ENCODE results near the gene PPM1D. TPM values are rescaled to one million over a fixed set of nuclear protein-coding genes. Genes with fewer than 3 reads are reported as not detected.

The PPM1D gene
- total RNA-seq, 1 experiment from 2014 or later: 10.4 TPM

GRCh38 chr17:60615840-60616239 lies 15.8 kb downstream of the PPM1D start:
- TF ChIP-seq, protein P1, sequence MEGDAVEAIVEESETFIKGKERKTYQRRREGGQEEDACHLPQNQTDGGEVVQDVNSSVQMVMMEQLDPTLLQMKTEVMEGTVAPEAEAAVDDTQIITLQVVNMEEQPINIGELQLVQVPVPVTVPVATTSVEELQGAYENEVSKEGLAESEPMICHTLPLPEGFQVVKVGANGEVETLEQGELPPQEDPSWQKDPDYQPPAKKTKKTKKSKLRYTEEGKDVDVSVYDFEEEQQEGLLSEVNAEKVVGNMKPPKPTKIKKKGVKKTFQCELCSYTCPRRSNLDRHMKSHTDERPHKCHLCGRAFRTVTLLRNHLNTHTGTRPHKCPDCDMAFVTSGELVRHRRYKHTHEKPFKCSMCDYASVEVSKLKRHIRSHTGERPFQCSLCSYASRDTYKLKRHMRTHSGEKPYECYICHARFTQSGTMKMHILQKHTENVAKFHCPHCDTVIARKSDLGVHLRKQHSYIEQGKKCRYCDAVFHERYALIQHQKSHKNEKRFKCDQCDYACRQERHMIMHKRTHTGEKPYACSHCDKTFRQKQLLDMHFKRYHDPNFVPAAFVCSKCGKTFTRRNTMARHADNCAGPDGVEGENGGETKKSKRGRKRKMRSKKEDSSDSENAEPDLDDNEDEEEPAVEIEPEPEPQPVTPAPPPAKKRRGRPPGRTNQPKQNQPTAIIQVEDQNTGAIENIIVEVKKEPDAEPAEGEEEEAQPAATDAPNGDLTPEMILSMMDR (conservative IDR thresholded peaks at IDR 0.05): no peak
- no peak for TF ChIP-seq EZH2 (IDR thresholded peaks at IDR 0.05; ENCODE audit: low read depth)
- no peak for DNase-seq
- H3F3A ChIP-seq (ENCODE audit: insufficient read depth, low read depth): no peaks in the 10 kb centered on the region
- H3K4me3 ChIP-seq: no peak overlapping the region
- no peaks in the 10 kb centered on the region for H3K9me2 ChIP-seq (ENCODE audit: insufficient read depth)
- no peaks in the 10 kb centered on the region; the same call in 1 of the 2 replicates for H3K36me3 ChIP-seq (ENCODE audit: low read depth)
- ChIA-PET POLR2A (ENCODE audit: unreplicated experiment) (no interaction called here), CTCF (no interaction called here)
- H3K4me2 ChIP-seq: no peak overlapping the region
- intact Hi-C loops (cut with micrococcal nuclease; ENCODE audit: unreplicated experiment): no loop called here
- peaks cover 69% of the 10 kb centered on the region for H3K79me2 ChIP-seq (ENCODE audit: low read depth)
- no peak overlapping the region for H2AFZ ChIP-seq
- H3K27ac ChIP-seq: no peak overlapping the region
- no peaks in the 10 kb centered on the region for H3K9me3 ChIP-seq (ENCODE audit: insufficient read depth, low read depth)
- peaks cover 16% of the 10 kb centered on the region; the same call in 1 of the 2 replicates for H4K20me1 ChIP-seq (ENCODE audit: insufficient read depth)
- H3K27me3 ChIP-seq (ENCODE audit: insufficient read depth, low read depth): no peaks in the 10 kb centered on the region
- H3K4me1 ChIP-seq (replicated peaks; ENCODE audit: insufficient read depth): no peaks in the 10 kb centered on the region
- BruUV-seq (replicated peaks): no TSS peak

GRCh38 chr17:60618080-60618479 lies 18.1 kb downstream of the PPM1D start:
- no peaks in the 10 kb centered on the region for H3K9me2 ChIP-seq (ENCODE audit: insufficient read depth)
- 0 out of 2 replicates have a peak, but pooled peaks cover 15% of the 10 kb centered on the region for H4K20me1 ChIP-seq (ENCODE audit: insufficient read depth)
- intact Hi-C loops (cut with micrococcal nuclease; ENCODE audit: unreplicated experiment): no loop called here
- no peaks in the 10 kb centered on the region; the same call in 1 of the 2 replicates for H3K36me3 ChIP-seq (ENCODE audit: low read depth)
- DNase-seq: no peak
- H3F3A ChIP-seq (ENCODE audit: insufficient read depth, low read depth): peaks cover 7% of the 10 kb centered on the region; the same call in 1 of the 2 replicates
- H3K9me3 ChIP-seq (ENCODE audit: insufficient read depth, low read depth): no peaks in the 10 kb centered on the region
- no peak overlapping the region for H2AFZ ChIP-seq
- peaks cover 59% of the 10 kb centered on the region for H3K79me2 ChIP-seq (ENCODE audit: low read depth)
- ChIA-PET CTCF (interaction anchor here (0.6 to 0.7 kb wide), 2 partner anchors 20 to 47 kb away, joined by 3 to 5 read pairs; no protein-coding TSS in a partner anchor), POLR2A (ENCODE audit: unreplicated experiment) (no interaction called here)
- H3K27ac ChIP-seq: no peak overlapping the region
- H3K4me3 ChIP-seq: no peak overlapping the region
- TF ChIP-seq, protein P1 (conservative IDR thresholded peaks at IDR 0.05): no peak
- no peak for TF ChIP-seq EZH2 (IDR thresholded peaks at IDR 0.05; ENCODE audit: low read depth)
- H3K27me3 ChIP-seq (ENCODE audit: insufficient read depth, low read depth): no peaks in the 10 kb centered on the region
- BruUV-seq (replicated peaks): no TSS peak
- H3K4me1 ChIP-seq (replicated peaks; ENCODE audit: insufficient read depth): no peaks in the 10 kb centered on the region
- no peak overlapping the region for H3K4me2 ChIP-seq

- ChIA-PET POLR2A (ENCODE audit: unreplicated experiment) (no interaction called here), CTCF (no interaction called here)
- H3K27ac ChIP-seq: no peak overlapping the region
- no peaks in the 10 kb centered on the region for H3K27me3 ChIP-seq (ENCODE audit: insufficient read depth, low read depth)
- DNase-seq: no peak
- no peak overlapping the region for H3K4me3 ChIP-seq
- H3K9me3 ChIP-seq (ENCODE audit: insufficient read depth, low read depth): no peaks in the 10 kb centered on the region
- no peak overlapping the region for H2AFZ ChIP-seq
- H3F3A ChIP-seq (ENCODE audit: insufficient read depth, low read depth): peaks cover 7% of the 10 kb centered on the region; the same call in 1 of the 2 replicates
- 0 out of 2 replicates have a peak, but pooled peaks cover 15% of the 10 kb centered on the region for H4K20me1 ChIP-seq (ENCODE audit: insufficient read depth)
- H3K36me3 ChIP-seq (ENCODE audit: low read depth): no peaks in the 10 kb centered on the region; the same call in 1 of the 2 replicates
- no peak overlapping the region for H3K4me2 ChIP-seq
- no TSS peak for BruUV-seq (replicated peaks)
- no peak for TF ChIP-seq EZH2 (IDR thresholded peaks at IDR 0.05; ENCODE audit: low read depth)
- TF ChIP-seq, protein P1 (conservative IDR thresholded peaks at IDR 0.05): no peak
- H3K4me1 ChIP-seq (replicated peaks; ENCODE audit: insufficient read depth): no peaks in the 10 kb centered on the region
- H3K79me2 ChIP-seq (ENCODE audit: low read depth): peaks cover 55% of the 10 kb centered on the region
- intact Hi-C loops (cut with micrococcal nuclease; ENCODE audit: unreplicated experiment): no loop called here
- H3K9me2 ChIP-seq (ENCODE audit: insufficient read depth): no peaks in the 10 kb centered on the region
Measured at GRCh38 chr17:60618854-60619526, 19.0 kb downstream of the PPM1D start.

Measured in PC-9 (cell line).